ENCODE measurements around the gene L1TD1.

GRCh38 chr1:62188111-62188510 lies 6.5 kb upstream of the L1TD1 start:
- no peak for TF ChIP-seq CTCF (IDR thresholded peaks at IDR 0.05)
- no peak for TF ChIP-seq POLR2A (IDR thresholded peaks at IDR 0.05)
- TF ChIP-seq EP300 (IDR thresholded peaks at IDR 0.05), result no peak

All from ovary (tissue), 3 donors.